ENCODE data around the gene STAG1. TPM values are rescaled to one million over a fixed set of nuclear protein-coding genes. Genes with fewer than 3 reads are reported as not detected.
"Not testable (repeated sequence)": the region's sequence is repeated elsewhere in the genome, so short reads cannot be mapped to it uniquely, and the experiment has no call there.

The STAG1 gene
- total RNA-seq, 1 experiment from 2014 or later = 27.5 TPM

- no peak for DNase-seq (ENCODE audit: low read depth)
Observed at GRCh38 chr3:136602818-136603217, 149.4 kb downstream of the STAG1 start.

- DNase-seq (ENCODE audit: low read depth) = no peak
Observed at GRCh38 chr3:136595913-136596697, 156.1 kb downstream of the STAG1 start.

GRCh38 chr3:136586580-136586979 is 165.6 kb downstream of the STAG1 start:
- DNase-seq (ENCODE audit: low read depth) = no peak

GRCh38 chr3:136584728-136585127 is 167.4 kb downstream of the STAG1 start:
- DNase-seq (ENCODE audit: low read depth) = no peak

- no peak for DNase-seq (ENCODE audit: low read depth)
Observed at GRCh38 chr3:136583823-136584222, 168.4 kb downstream of the STAG1 start.

GRCh38 chr3:136577791-136578190 is 174.4 kb downstream of the STAG1 start:
- DNase-seq (ENCODE audit: low read depth) = peak; percentile 5

- DNase-seq (ENCODE audit: low read depth) = no peak
Observed at GRCh38 chr3:136576279-136577009, 175.7 kb downstream of the STAG1 start.

GRCh38 chr3:136567599-136568188 is 184.5 kb downstream of the STAG1 start:
- DNase-seq (ENCODE audit: low read depth) = no peak

- not testable (repeated sequence) for DNase-seq (ENCODE audit: low read depth)
Observed at GRCh38 chr3:136564962-136565361, 187.2 kb downstream of the STAG1 start.

GRCh38 chr3:136562026-136562425 is 190.2 kb downstream of the STAG1 start:
- DNase-seq (ENCODE audit: low read depth) = peak; percentile 56

GRCh38 chr3:136559896-136560295 is 192.3 kb downstream of the STAG1 start:
- no peak for DNase-seq (ENCODE audit: low read depth)

- not testable (repeated sequence) for DNase-seq (ENCODE audit: low read depth)
Observed at GRCh38 chr3:136549461-136549860, 202.7 kb downstream of the STAG1 start.

GRCh38 chr3:136547293-136547692 is 204.9 kb downstream of the STAG1 start:
- DNase-seq (ENCODE audit: low read depth) = peak; percentile 20

- peak; percentile 35 for DNase-seq (ENCODE audit: low read depth)
Observed at GRCh38 chr3:136546720-136547119, 205.5 kb downstream of the STAG1 start.

- DNase-seq (ENCODE audit: low read depth) = peak; percentile 24
Observed at GRCh38 chr3:136545664-136546268, 206.4 kb downstream of the STAG1 start.

GRCh38 chr3:136544532-136544931 is 207.6 kb downstream of the STAG1 start:
- no peak for DNase-seq (ENCODE audit: low read depth)

GRCh38 chr3:136543385-136543784 is 208.8 kb downstream of the STAG1 start:
- DNase-seq (ENCODE audit: low read depth) = no peak

GRCh38 chr3:136535906-136536305 is 216.3 kb downstream of the STAG1 start:
- peak; percentile 39 for DNase-seq (ENCODE audit: low read depth)

GRCh38 chr3:136532766-136533165 is 219.4 kb downstream of the STAG1 start:
- no peak for DNase-seq (ENCODE audit: low read depth)

GRCh38 chr3:136518102-136518501 is 234.1 kb downstream of the STAG1 start:
- no peak for DNase-seq (ENCODE audit: low read depth)

- no peak for DNase-seq (ENCODE audit: low read depth)
Observed at GRCh38 chr3:136516656-136517055, 235.5 kb downstream of the STAG1 start.

GRCh38 chr3:136516095-136516494 is 236.1 kb downstream of the STAG1 start:
- DNase-seq (ENCODE audit: low read depth) = no peak

Measured in LHCN-M2 (cell line).